Stimulated activated naive B cell treated with anti-CD40 and anti-IgM and Interleukin-4, amounts not matched to agents 10 μg/mL and 1 μg/mL and 100 μg/mL, for 72 hours (primary cell): ENCODE results near the gene FTHL17.

Source experiments
- ATAC-seq, 2 donors: fragments of 150-1000 bp; cut with Tn5 transposase; replicated peaks; 2 replicates each; pipeline ENCODE4 v1.10.0; 2021; ENCODE audit warnings: moderate library complexity in 1 of 2
- DNase-seq: peaks from one replicate; pipeline ENCODE4 v3.0.0; 2021
- H3K27ac Mint-ChIP-seq: one replicate; pipeline ENCODE4 v1.8.0; 2022; ENCODE audit warnings: mild to moderate bottlenecking, mixed read lengths
- H3K27me3 Mint-ChIP-seq, 2 donors: one replicate each; pipeline ENCODE4 v1.8.0; 2022; ENCODE audit warnings: mixed read lengths in 2 of 2
- H3K36me3 Mint-ChIP-seq, 2 donors: one replicate each; pipeline ENCODE4 v1.8.0; 2022; ENCODE audit warnings: mixed read lengths in 2 of 2, mild to moderate bottlenecking in 1 of 2
- H3K4me1 Mint-ChIP-seq, 2 donors: one replicate each; pipeline ENCODE4 v1.8.0; 2022; ENCODE audit warnings: mixed read lengths in 2 of 2, mild to moderate bottlenecking in 1 of 2
- H3K4me3 Mint-ChIP-seq, 2 donors: one replicate each; pipeline ENCODE4 v1.8.0; 2022; ENCODE audit warnings: mild to moderate bottlenecking in 2 of 2, mixed read lengths in 2 of 2, moderate library complexity in 1 of 2
- H3K9me3 Mint-ChIP-seq, 2 donors: one replicate each; pipeline ENCODE4 v1.8.0; 2022; ENCODE audit warnings: mixed read lengths in 2 of 2, mild to moderate bottlenecking in 1 of 2

The FTHL17 gene

GRCh38 chrX:31071725-31072124, at the start of gene FTHL17:
Gene FTHL17, minus strand, starts transcription at chrX:31072041. Its CDS starts 88 bp downstream, at chrX:31071953.
- Mint-ChIP-seq H3K9me3 (peaks cover 6 to 14% of the 10 kb centered on the region in 2 donors), H3K27ac (no peak within 1 kb of the TSS), H3K4me3 (no peak within 1 kb of the TSS), H3K4me1 (peaks cover 0 to 4% of the 10 kb centered on the region in 2 donors), H3K27me3 (no peaks in the 10 kb centered on the region), H3K36me3 (peaks cover 3 to 5% of the 10 kb centered on the region in 2 donors)
- DNase-seq (no peak), ATAC-seq (no peak)

GRCh38 chrX:31117266-31117665, 45.4 kb upstream of the FTHL17 start:
- Mint-ChIP-seq H3K36me3 (peaks cover 3% of the 10 kb centered on the region in 2 donors), H3K27me3 (peaks cover 0 to 12% of the 10 kb centered on the region in 2 donors), H3K9me3 (no peaks in the 10 kb centered on the region), H3K27ac (no peak overlapping the region), H3K4me3 (no peak overlapping the region), H3K4me1 (peaks cover 4 to 6% of the 10 kb centered on the region in 2 donors)
- DNase-seq (no peak), ATAC-seq (no peak)

GRCh38 chrX:31115398-31115797, 43.6 kb upstream of the FTHL17 start:
- peaks cover 0 to 12% of the 10 kb centered on the region in 2 donors for H3K27me3 Mint-ChIP-seq
- H3K9me3 Mint-ChIP-seq, result no peaks in the 10 kb centered on the region
- H3K27ac Mint-ChIP-seq, result no peak overlapping the region
- H3K4me1 Mint-ChIP-seq, result peaks cover 4 to 8% of the 10 kb centered on the region in 2 donors
- H3K4me3 Mint-ChIP-seq, result no peak overlapping the region
- ATAC-seq, result no peak
- H3K36me3 Mint-ChIP-seq, result peaks cover 0 to 2% of the 10 kb centered on the region in 2 donors
- DNase-seq, result no peak

GRCh38 chrX:31114858-31115257, 43.0 kb upstream of the FTHL17 start:
- peaks cover 0 to 12% of the 10 kb centered on the region in 2 donors for H3K27me3 Mint-ChIP-seq
- H3K4me3 Mint-ChIP-seq, result no peak overlapping the region
- H3K36me3 Mint-ChIP-seq, result no peaks in the 10 kb centered on the region
- no peak overlapping the region for H3K27ac Mint-ChIP-seq
- ATAC-seq, result no peak
- DNase-seq, result no peak
- no peaks in the 10 kb centered on the region for H3K9me3 Mint-ChIP-seq
- peaks cover 4 to 8% of the 10 kb centered on the region in 2 donors for H3K4me1 Mint-ChIP-seq

GRCh38 chrX:31112226-31112999, 40.6 kb upstream of the FTHL17 start:
- H3K4me3 Mint-ChIP-seq, result no peak overlapping the region
- no peak overlapping the region for H3K27ac Mint-ChIP-seq
- H3K4me1 Mint-ChIP-seq, result peaks cover 4 to 8% of the 10 kb centered on the region in 2 donors
- DNase-seq, result no peak
- no peaks in the 10 kb centered on the region for H3K9me3 Mint-ChIP-seq
- ATAC-seq, result peak; percentile 52 to 73
- H3K27me3 Mint-ChIP-seq, result peaks cover 0 to 12% of the 10 kb centered on the region in 2 donors
- H3K36me3 Mint-ChIP-seq, result no peaks in the 10 kb centered on the region

GRCh38 chrX:31110657-31111056, 38.8 kb upstream of the FTHL17 start:
- Mint-ChIP-seq H3K27me3 (peaks cover 0 to 12% of the 10 kb centered on the region in 2 donors), H3K36me3 (no peaks in the 10 kb centered on the region), H3K4me1 (peaks cover 4 to 8% of the 10 kb centered on the region in 2 donors), H3K4me3 (no peak overlapping the region), H3K9me3 (peaks cover 0 to 3% of the 10 kb centered on the region in 2 donors), H3K27ac (no peak overlapping the region)
- ATAC-seq (no peak), DNase-seq (no peak)

GRCh38 chrX:31099536-31100090, 27.8 kb upstream of the FTHL17 start:
- peak overlapping the region in 1 of 2 donors; percentile 16 for H3K4me3 Mint-ChIP-seq
- H3K36me3 Mint-ChIP-seq, result no peaks in the 10 kb centered on the region
- ATAC-seq (peak; percentile 95), DNase-seq (peak; percentile 62)
- peaks cover 0 to 5% of the 10 kb centered on the region in 2 donors for H3K9me3 Mint-ChIP-seq
- H3K27ac Mint-ChIP-seq, result peak overlapping the region; percentile 76
- H3K27me3 Mint-ChIP-seq, result peaks cover 0 to 5% of the 10 kb centered on the region in 2 donors
- peaks cover 6 to 13% of the 10 kb centered on the region in 2 donors for H3K4me1 Mint-ChIP-seq

GRCh38 chrX:31098079-31098478, 26.2 kb upstream of the FTHL17 start:
- ATAC-seq (no peak), DNase-seq (no peak)
- H3K27me3 Mint-ChIP-seq, result peaks cover 0 to 5% of the 10 kb centered on the region in 2 donors
- H3K4me1 Mint-ChIP-seq, result peaks cover 7 to 19% of the 10 kb centered on the region in 2 donors
- H3K9me3 Mint-ChIP-seq, result peaks cover 0 to 9% of the 10 kb centered on the region in 2 donors
- no peak overlapping the region for H3K4me3 Mint-ChIP-seq
- H3K36me3 Mint-ChIP-seq, result no peaks in the 10 kb centered on the region
- no peak overlapping the region for H3K27ac Mint-ChIP-seq

- H3K27me3 Mint-ChIP-seq, result peaks cover 0 to 5% of the 10 kb centered on the region in 2 donors
- H3K36me3 Mint-ChIP-seq, result no peaks in the 10 kb centered on the region
- ATAC-seq, result no peak
- no peak overlapping the region for H3K27ac Mint-ChIP-seq
- no peak for DNase-seq
- H3K4me3 Mint-ChIP-seq, result no peak overlapping the region
- peaks cover 0 to 9% of the 10 kb centered on the region in 2 donors for H3K9me3 Mint-ChIP-seq
- H3K4me1 Mint-ChIP-seq, result peaks cover 8 to 9% of the 10 kb centered on the region in 2 donors
Measured at GRCh38 chrX:31093639-31093975, 21.8 kb upstream of the FTHL17 start.

- DNase-seq (no peak), ATAC-seq (peak; percentile 70 to 87)
- H3K36me3 Mint-ChIP-seq, result no peaks in the 10 kb centered on the region
- no peak overlapping the region for H3K4me3 Mint-ChIP-seq
- no peak overlapping the region for H3K27ac Mint-ChIP-seq
- H3K27me3 Mint-ChIP-seq, result peaks cover 0 to 5% of the 10 kb centered on the region in 2 donors
- H3K4me1 Mint-ChIP-seq, result peaks cover 8 to 9% of the 10 kb centered on the region in 2 donors
- H3K9me3 Mint-ChIP-seq, result peaks cover 0 to 9% of the 10 kb centered on the region in 2 donors
Measured at GRCh38 chrX:31092970-31093638, 21.3 kb upstream of the FTHL17 start.

GRCh38 chrX:31092476-31092875, 20.6 kb upstream of the FTHL17 start:
- peaks cover 0 to 5% of the 10 kb centered on the region in 2 donors for H3K27me3 Mint-ChIP-seq
- no peak overlapping the region for H3K4me3 Mint-ChIP-seq
- peaks cover 7 to 9% of the 10 kb centered on the region in 2 donors for H3K4me1 Mint-ChIP-seq
- no peak for ATAC-seq
- peaks cover 0 to 9% of the 10 kb centered on the region in 2 donors for H3K9me3 Mint-ChIP-seq
- no peak for DNase-seq
- no peaks in the 10 kb centered on the region for H3K36me3 Mint-ChIP-seq
- no peak overlapping the region for H3K27ac Mint-ChIP-seq

GRCh38 chrX:31091819-31092218, 20.0 kb upstream of the FTHL17 start:
- peaks cover 6 to 9% of the 10 kb centered on the region in 2 donors for H3K4me1 Mint-ChIP-seq
- ATAC-seq (no peak), DNase-seq (no peak)
- H3K4me3 Mint-ChIP-seq, result no peak overlapping the region
- no peaks in the 10 kb centered on the region for H3K36me3 Mint-ChIP-seq
- H3K27ac Mint-ChIP-seq, result no peak overlapping the region
- H3K9me3 Mint-ChIP-seq, result peaks cover 0 to 7% of the 10 kb centered on the region in 2 donors
- H3K27me3 Mint-ChIP-seq, result peaks cover 0 to 2% of the 10 kb centered on the region in 2 donors

GRCh38 chrX:31074522-31074921, 2.7 kb upstream of the FTHL17 start:
- peaks cover 6 to 14% of the 10 kb centered on the region in 2 donors for H3K9me3 Mint-ChIP-seq
- ATAC-seq (no peak), DNase-seq (no peak)
- no peaks in the 10 kb centered on the region for H3K27me3 Mint-ChIP-seq
- H3K4me1 Mint-ChIP-seq, result peaks cover 0 to 2% of the 10 kb centered on the region in 2 donors
- H3K4me3 Mint-ChIP-seq, result no peak overlapping the region
- no peak overlapping the region for H3K27ac Mint-ChIP-seq
- peaks cover 3 to 5% of the 10 kb centered on the region in 2 donors for H3K36me3 Mint-ChIP-seq

GRCh38 chrX:31071262-31071661, 579 bp downstream of the FTHL17 start:
- DNase-seq (no peak), ATAC-seq (no peak)
- Mint-ChIP-seq H3K27me3 (no peaks in the 10 kb centered on the region), H3K4me3 (no peak overlapping the region), H3K9me3 (peaks cover 6 to 18% of the 10 kb centered on the region in 2 donors), H3K36me3 (peaks cover 3 to 5% of the 10 kb centered on the region in 2 donors), H3K27ac (no peak overlapping the region), H3K4me1 (peaks cover 0 to 4% of the 10 kb centered on the region in 2 donors)
